Ovary (tissue), 3 donors: ENCODE measurements around the gene MYH6.

Experiments
- CTCF ChIP-seq, 3 donors: fragments of 450-650 bp in 2 of 3; fragments of 200-600 bp in 1 of 3; IDR thresholded peaks; one replicate each; pipeline versions ENCODE4 v1.5.1 to v1.8.0; 2016 to 2022; ENCODE audit warnings: antibody characterized with exemption in 3 of 3, mild to moderate bottlenecking in 1 of 3
- EP300 ChIP-seq: sonication (generic); formaldehyde crosslinking; IDR thresholded peaks from one replicate; pipeline ENCODE4 v1.6.1; 2017; ENCODE audit warnings: antibody characterized with exemption
- POLR2A ChIP-seq: fragments of 450-650 bp; IDR thresholded peaks from one replicate; pipeline ENCODE4 v1.6.1; 2017; ENCODE audit warnings: antibody characterized with exemption, mild to moderate bottlenecking, moderate library complexity
- donor health status: DM: no; HTN: no; CAD: no.

GRCh38 chr14:23414906-23415820 lies 7.1 kb upstream of the MYH6 start:
- TF ChIP-seq CTCF (IDR thresholded peaks at IDR 0.05) (no peak), POLR2A (no peak), EP300 (no peak)
